Measurements from ENCODE around the gene ERFE. TPM values are rescaled to one million over a fixed set of nuclear protein-coding genes. Genes with fewer than 3 reads are reported as not detected.

The ERFE gene
- total RNA-seq, 4 donors from 2014 or later = 0.40 to 0.57 (median 0.53) TPM; not detected in 1

- Histone ChIP-seq H3K4me1 (peaks cover 0 to 8% (median 0%) of the 10 kb centered on the region in 4 donors), H3K27me3 (no peaks in the 10 kb centered on the region), H3K4me3 (no peak overlapping the region), H3K27ac (no peak overlapping the region), H3K36me3 (peaks cover 0 to 60% (median 0%) of the 10 kb centered on the region in 3 donors), H3K9me3 (no peaks in the 10 kb centered on the region)
- DNase-seq = no peak
- TF ChIP-seq, protein P1, sequence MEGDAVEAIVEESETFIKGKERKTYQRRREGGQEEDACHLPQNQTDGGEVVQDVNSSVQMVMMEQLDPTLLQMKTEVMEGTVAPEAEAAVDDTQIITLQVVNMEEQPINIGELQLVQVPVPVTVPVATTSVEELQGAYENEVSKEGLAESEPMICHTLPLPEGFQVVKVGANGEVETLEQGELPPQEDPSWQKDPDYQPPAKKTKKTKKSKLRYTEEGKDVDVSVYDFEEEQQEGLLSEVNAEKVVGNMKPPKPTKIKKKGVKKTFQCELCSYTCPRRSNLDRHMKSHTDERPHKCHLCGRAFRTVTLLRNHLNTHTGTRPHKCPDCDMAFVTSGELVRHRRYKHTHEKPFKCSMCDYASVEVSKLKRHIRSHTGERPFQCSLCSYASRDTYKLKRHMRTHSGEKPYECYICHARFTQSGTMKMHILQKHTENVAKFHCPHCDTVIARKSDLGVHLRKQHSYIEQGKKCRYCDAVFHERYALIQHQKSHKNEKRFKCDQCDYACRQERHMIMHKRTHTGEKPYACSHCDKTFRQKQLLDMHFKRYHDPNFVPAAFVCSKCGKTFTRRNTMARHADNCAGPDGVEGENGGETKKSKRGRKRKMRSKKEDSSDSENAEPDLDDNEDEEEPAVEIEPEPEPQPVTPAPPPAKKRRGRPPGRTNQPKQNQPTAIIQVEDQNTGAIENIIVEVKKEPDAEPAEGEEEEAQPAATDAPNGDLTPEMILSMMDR (IDR thresholded peaks at IDR 0.05) = no peak
- no peak for TF ChIP-seq POLR2A (IDR thresholded peaks at IDR 0.05)
These were observed 12.9 kb downstream of the ERFE start for GRCh38 chr2:238171575-238172187.

GRCh38 chr2:238172439-238172838 lies 13.7 kb downstream of the ERFE start:
- peaks cover 0 to 68% (median 0%) of the 10 kb centered on the region in 3 donors for H3K36me3 ChIP-seq
- H3K27ac ChIP-seq = no peak overlapping the region
- peaks cover 0 to 8% (median 0%) of the 10 kb centered on the region in 4 donors for H3K4me1 ChIP-seq
- no peak overlapping the region for H3K4me3 ChIP-seq
- H3K9me3 ChIP-seq = no peaks in the 10 kb centered on the region
- TF ChIP-seq, protein P1 (IDR thresholded peaks at IDR 0.05) = no peak
- no peak for TF ChIP-seq POLR2A (IDR thresholded peaks at IDR 0.05)
- DNase-seq = no peak
- no peaks in the 10 kb centered on the region for H3K27me3 ChIP-seq

DNA sequence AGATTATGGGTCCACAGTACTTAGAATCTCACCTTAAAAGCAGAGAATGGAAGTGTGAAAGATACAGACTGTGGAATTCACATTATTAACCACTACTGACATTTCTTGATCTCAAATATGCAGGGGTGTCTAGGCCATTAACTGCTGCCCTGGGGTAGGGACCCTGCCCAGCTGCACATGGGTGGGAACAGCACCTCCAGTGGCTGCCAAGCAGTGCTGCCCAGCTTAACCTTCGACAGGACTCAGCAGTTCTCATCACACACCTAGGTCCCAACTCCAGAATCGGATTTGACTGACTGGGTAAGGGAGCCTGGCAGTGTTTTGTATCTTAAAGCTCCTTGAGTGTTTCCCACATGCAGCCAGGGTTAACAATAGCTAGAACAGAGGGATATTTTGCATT lies 14.9 kb downstream of the ERFE start:
- no peaks in the 10 kb centered on the region for H3K9me3 ChIP-seq
- no peak for DNase-seq
- H3K27me3 ChIP-seq = no peaks in the 10 kb centered on the region
- H3K4me3 ChIP-seq = no peak overlapping the region
- H3K27ac ChIP-seq = no peak overlapping the region
- H3K36me3 ChIP-seq = peaks cover 0 to 79% (median 0%) of the 10 kb centered on the region in 3 donors
- TF ChIP-seq, protein P1 (IDR thresholded peaks at IDR 0.05) = no peak
- TF ChIP-seq POLR2A (IDR thresholded peaks at IDR 0.05) = no peak
- H3K4me1 ChIP-seq = peaks cover 0 to 8% (median 0%) of the 10 kb centered on the region in 4 donors

DNA sequence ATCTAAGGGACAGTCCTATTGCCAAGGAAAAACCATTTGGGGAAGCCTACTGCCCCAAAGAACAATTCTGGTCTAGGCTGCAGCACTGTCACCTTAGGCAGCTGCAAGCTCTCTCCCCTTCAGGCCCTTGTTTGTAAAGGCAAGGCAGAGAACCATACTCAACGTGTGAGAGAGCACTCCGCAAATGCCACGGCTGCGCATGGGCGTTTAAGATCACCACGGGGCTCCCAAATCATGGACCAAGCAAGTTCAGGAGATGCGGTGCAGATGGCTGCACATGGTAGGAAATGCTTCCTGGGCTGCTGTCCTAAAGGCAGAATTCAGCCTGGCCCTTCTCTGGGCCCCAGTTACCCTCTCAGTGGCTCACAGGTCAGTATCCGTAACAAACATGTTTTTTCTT lies 15.5 kb downstream of the ERFE start:
- DNase-seq = no peak
- Histone ChIP-seq H3K27ac (no peak overlapping the region), H3K36me3 (peaks cover 0 to 79% (median 0%) of the 10 kb centered on the region in 3 donors)

DNA sequence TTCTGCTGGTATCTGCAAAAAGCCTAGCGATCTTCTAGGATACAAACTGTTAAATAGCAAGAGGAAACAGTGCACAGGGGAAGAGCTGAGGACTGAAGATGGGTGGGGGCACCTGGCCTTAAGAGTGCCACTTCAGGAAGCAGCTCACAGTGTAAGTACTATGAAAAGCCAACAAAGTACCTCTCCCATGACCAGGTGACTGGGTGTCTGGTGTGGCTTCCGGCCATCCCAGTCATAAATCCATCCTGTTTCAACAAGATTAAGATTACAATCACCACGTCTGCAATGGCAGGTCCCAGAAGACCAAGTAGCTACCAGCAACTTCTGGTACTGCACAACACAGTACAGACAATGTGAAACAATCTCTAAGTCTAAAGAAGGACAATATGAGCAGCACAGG lies 15.9 kb downstream of the ERFE start:
- no peak for DNase-seq
- no peak for TF ChIP-seq POLR2A (IDR thresholded peaks at IDR 0.05)
- TF ChIP-seq, protein P1 (IDR thresholded peaks at IDR 0.05) = no peak
- H3K27ac ChIP-seq = no peak overlapping the region
- peaks cover 0 to 79% (median 0%) of the 10 kb centered on the region in 3 donors for H3K36me3 ChIP-seq
- H3K4me3 ChIP-seq = no peak overlapping the region
- H3K4me1 ChIP-seq = peaks cover 0 to 5% (median 0%) of the 10 kb centered on the region in 4 donors
- no peaks in the 10 kb centered on the region for H3K27me3 ChIP-seq
- no peaks in the 10 kb centered on the region for H3K9me3 ChIP-seq

More for the DNA sequence above, 15.5 kb downstream of the ERFE start:
- TF ChIP-seq, protein P1 (IDR thresholded peaks at IDR 0.05) = no peak
- TF ChIP-seq POLR2A (IDR thresholded peaks at IDR 0.05) = no peak
- Histone ChIP-seq H3K4me1 (peaks cover 0 to 8% (median 0%) of the 10 kb centered on the region in 4 donors), H3K27me3 (no peaks in the 10 kb centered on the region), H3K4me3 (no peak overlapping the region), H3K9me3 (no peaks in the 10 kb centered on the region)
